Right atrium auricular region (tissue), 2 donors: Measurements from ENCODE around the gene USP37. TPM values are rescaled to one million over a fixed set of nuclear protein-coding genes. Genes with fewer than 3 reads are reported as not detected.
A peak's percentile ranks its signal among the peaks of the same experiment; 100 is the strongest.

Experiments
- DNase-seq: peaks from one replicate; pipeline ENCODE4 v3.0.0-alpha.2; 2019; ENCODE audit warnings: low spot score
- H3K27ac ChIP-seq, 2 donors: fragments of 200-600 bp; sonication (generic); 1 replicate in 1 of 2; 2 replicates in 1 of 2; pipeline ENCODE4 v1.5.1; 2016 to 2019
- H3K27me3 ChIP-seq, 2 donors: fragments of 200-600 bp; sonication (generic); one replicate each; pipeline versions ENCODE4 v1.5.1 to v1.6.0; 2017 to 2019
- H3K36me3 ChIP-seq: fragments of 200-600 bp; sonication (generic); one replicate; pipeline ENCODE4 v1.5.1; 2016
- H3K4me1 ChIP-seq, 2 donors: fragments of 200-600 bp; sonication (generic); one replicate each; pipeline versions ENCODE4 v1.5.1 to v1.6.0; 2017 to 2019
- H3K4me3 ChIP-seq, 2 donors: fragments of 200-600 bp; sonication (generic); 1 replicate in 1 of 2; 2 replicates in 1 of 2; pipeline ENCODE4 v1.5.1; 2017 to 2019; ENCODE audit warnings: mild to moderate bottlenecking in 1 of 2, moderate library complexity in 1 of 2
- H3K9me3 ChIP-seq, 2 donors: fragments of 200-600 bp; sonication (generic); one replicate each; pipeline ENCODE4 v1.5.1; 2019
- CTCF ChIP-seq, 2 donors: fragments of 200-600 bp; sonication (generic); IDR thresholded peaks; one replicate each; pipeline ENCODE4 v1.5.1; 2019; ENCODE audit warnings: antibody characterized with exemption in 2 of 2
- total RNA-seq, 2 donors: library from RNA; depleted of rRNA; stranded (reverse); fragments of >200 nt; gene quantifications; one replicate each; pipeline ENCODE4 v1.1.0, GENCODE V29; 2016

The USP37 gene
- total RNA-seq: 1 to 10 TPM; 5.2 to 5.3 TPM

- Histone ChIP-seq H3K27ac (peak within 1 kb of the TSS; percentile 97 to 98), H3K4me3 (peak within 1 kb of the TSS; percentile 74 to 81), H3K27me3 (no peaks in the 10 kb centered on the region), H3K4me1 (peaks cover 0 to 43% of the 10 kb centered on the region in 2 donors), H3K36me3 (peaks cover 8% of the 10 kb centered on the region), H3K9me3 (no peaks in the 10 kb centered on the region)
- no peak for TF ChIP-seq CTCF (IDR thresholded peaks at IDR 0.05)
- peak; percentile 99 for DNase-seq
Observed at GRCh38 chr2:218568190-218569037, at the start of gene USP37, which contains the start of gene CNOT9. Gene USP37, minus strand, starts transcription at chr2:218568351. Its CDS starts 9,698 bp downstream, at chr2:218558653. Gene CNOT9, plus strand, starts transcription at chr2:218568839. Its CDS starts 116 bp downstream, at chr2:218568955.

- Histone ChIP-seq H3K9me3 (no peaks in the 10 kb centered on the region), H3K27ac (no peak overlapping the region), H3K4me3 (no peak overlapping the region), H3K4me1 (no peaks in the 10 kb centered on the region), H3K36me3 (no peaks in the 10 kb centered on the region), H3K27me3 (no peaks in the 10 kb centered on the region)
- no peak for TF ChIP-seq CTCF (IDR thresholded peaks at IDR 0.05)
- DNase-seq: no peak
Observed at GRCh38 chr2:218615868-218616315, 47.7 kb upstream of the USP37 start.

- no peak for TF ChIP-seq CTCF (IDR thresholded peaks at IDR 0.05)
- H3K27ac ChIP-seq: no peak within 1 kb of the TSS
- no peaks in the 10 kb centered on the region for H3K36me3 ChIP-seq
- DNase-seq: no peak
- H3K27me3 ChIP-seq: no peaks in the 10 kb centered on the region
- peak within 1 kb of the TSS in 1 of 2 donors; percentile 13 for H3K4me3 ChIP-seq
- H3K9me3 ChIP-seq: no peaks in the 10 kb centered on the region
- H3K4me1 ChIP-seq: peaks cover 0 to 17% of the 10 kb centered on the region in 2 donors
Observed at GRCh38 chr2:218607436-218608115, 39.4 kb upstream of the USP37 start, which contains the start of gene PLCD4. Gene PLCD4, plus strand, starts transcription at chr2:218607899. Its CDS starts 7,841 bp downstream, at chr2:218615740.

- Histone ChIP-seq H3K27me3 (no peaks in the 10 kb centered on the region), H3K4me1 (peaks cover 0 to 17% of the 10 kb centered on the region in 2 donors), H3K4me3 (no peak overlapping the region), H3K36me3 (no peaks in the 10 kb centered on the region), H3K9me3 (no peaks in the 10 kb centered on the region), H3K27ac (no peak overlapping the region)
- DNase-seq: no peak
- TF ChIP-seq CTCF (IDR thresholded peaks at IDR 0.05): no peak
Observed at GRCh38 chr2:218605432-218605831, 37.3 kb upstream of the USP37 start.

GRCh38 chr2:218585541-218585940 is 17.4 kb upstream of the USP37 start:
- no peak overlapping the region for H3K4me3 ChIP-seq
- H3K36me3 ChIP-seq: peaks cover 91% of the 10 kb centered on the region
- TF ChIP-seq CTCF (IDR thresholded peaks at IDR 0.05): no peak
- no peak overlapping the region for H3K27ac ChIP-seq
- no peaks in the 10 kb centered on the region for H3K27me3 ChIP-seq
- no peaks in the 10 kb centered on the region for H3K4me1 ChIP-seq
- H3K9me3 ChIP-seq: no peaks in the 10 kb centered on the region
- DNase-seq: no peak
